GM12878 (cell line): ENCODE measurements around the gene GATAD2B. TPM values are rescaled to one million over a fixed set of nuclear protein-coding genes. Genes with fewer than 3 reads are reported as not detected.

Source experiments
- ATAC-seq: fragments of 200-7000 bp; cut with Tn5 transposase; 3 replicates; pipeline ENCODE4 v1.9.1; 2020; ENCODE audit warnings: mild to moderate bottlenecking, moderate library complexity
- BruUV-seq: library from RNA; stranded (reverse); fragments of 400-500 nt; replicated peaks from 2 replicates; lab custom pipeline; 2021; lab: Mats Ljungman, UMichigan
- CTCF ChIA-PET: fragments of 300-600 bp; sonication (Branson Sonifier 250); formaldehyde crosslinking; extraction: SDS; loops from one replicate; lab custom pipeline; 2021; ENCODE audit warnings: inconsistent platforms; lab: Yijun Ruan, JAX
- POLR2A ChIA-PET: fragments of 350-600 bp; formaldehyde crosslinking; extraction: SDS; loops from one replicate; lab custom pipeline; 2021; ENCODE audit warnings: inconsistent platforms; lab: Charles Lee
- RAD21 ChIA-PET: fragments of 300-600 bp; sonication (Branson Sonifier 250); formaldehyde crosslinking; loops from one replicate; lab custom pipeline; 2023; ENCODE audit warnings: antibody characterized with exemption; ENCODE audit not compliant: unreplicated experiment; lab: Charles Lee
- SMC1A ChIA-PET: fragments of 300-600 bp; sonication (Branson Sonifier 250); formaldehyde crosslinking; loops from one replicate; lab custom pipeline; 2023; ENCODE audit not compliant: unreplicated experiment, uncharacterized antibody; lab: Charles Lee
- DNase-seq: peaks from one replicate; pipeline ENCODE4 v3.0.0-alpha.2; 2011; ENCODE audit warnings: low read depth, low spot score
- FAIRE-seq: peaks from 3 replicates; lab custom pipeline; 2011; peaks lifted over from hg19 to GRCh38; lab: Jason Lieb, UNC
- H2AFZ ChIP-seq: 2 replicates; pipeline ENCODE4 v1.6.0; 2011; ENCODE audit warnings: low read depth, low read length, control low read depth; ENCODE audit not compliant: control insufficient read depth
- H3K27ac ChIP-seq: 2 replicates; pipeline ENCODE4 v1.5.1; 2011; ENCODE audit warnings: control low read depth; ENCODE audit not compliant: control insufficient read depth, insufficient read depth
- H3K27me3 ChIP-seq, 2 experiments: replicated peaks in 1 of 2; 2 replicates each; pipeline versions ENCODE4 v1.6.0 to v1.6.1; 2011; ENCODE audit warnings: low read length in 1 of 2; ENCODE audit not compliant: control insufficient read depth in 2 of 2, insufficient read depth in 2 of 2
- H3K36me3 ChIP-seq, 2 experiments: 2 replicates each; pipeline ENCODE4 v1.5.1; 2011; ENCODE audit warnings: low read length in 1 of 2; ENCODE audit not compliant: control insufficient read depth in 2 of 2, insufficient read depth in 2 of 2
- H3K4me1 ChIP-seq: 2 replicates; pipeline ENCODE4 v1.6.1; 2011; ENCODE audit warnings: mild to moderate bottlenecking, low read length, moderate library complexity, mixed read lengths; ENCODE audit not compliant: control insufficient read depth, insufficient read depth
- H3K4me2 ChIP-seq: 2 replicates; pipeline ENCODE4 v1.6.0; 2011; ENCODE audit warnings: control low read depth; ENCODE audit not compliant: control insufficient read depth, insufficient read depth
- H3K4me3 ChIP-seq: fragments of 200-600 bp; sonication (generic); 2 replicates; pipeline ENCODE4 v1.5.1; 2016
- H3K79me2 ChIP-seq: 2 replicates; pipeline ENCODE4 v1.6.0; 2011; ENCODE audit warnings: low read length; ENCODE audit not compliant: control insufficient read depth, insufficient read depth
- H3K9ac ChIP-seq: 2 replicates; pipeline ENCODE4 v1.8.0; 2011; ENCODE audit warnings: low read length, control low read depth, mixed read lengths; ENCODE audit not compliant: control insufficient read depth, insufficient read depth
- H3K9me3 ChIP-seq: replicated peaks from 3 replicates; pipeline ENCODE4 v1.5.1; 2011; ENCODE audit warnings: mild to moderate bottlenecking, low read length; ENCODE audit not compliant: control insufficient read depth, insufficient read depth
- H4K20me1 ChIP-seq: 2 replicates; pipeline ENCODE4 v1.6.0; 2011; ENCODE audit not compliant: control insufficient read depth, insufficient read depth
- CREB1 ChIP-seq: IDR thresholded peaks from 2 replicates; pipeline ENCODE4 v1.6.1; 2012; ENCODE audit warnings: low read depth, mild to moderate bottlenecking, inconsistent platforms
- EGR1 ChIP-seq, 2 experiments: IDR thresholded peaks; 1 replicate in 1 of 2; 2 replicates in 1 of 2; pipeline ENCODE4 v1.6.1; 2011 to 2012; ENCODE audit warnings: low read depth in 2 of 2, low read length in 2 of 2, borderline replicate concordance in 1 of 2, mild to moderate bottlenecking in 1 of 2, moderate library complexity in 1 of 2
- FOXK2 ChIP-seq: fragments of 450-650 bp; IDR thresholded peaks from 2 replicates; pipeline ENCODE4 v1.6.1; 2017; ENCODE audit warnings: mild to moderate bottlenecking, moderate library complexity
- GATAD2B ChIP-seq: fragments of 450-650 bp; conservative IDR thresholded peaks from 2 replicates; pipeline ENCODE4 v1.6.1; 2017; ENCODE audit warnings: low read depth, mild to moderate bottlenecking, moderate library complexity
- IKZF2 ChIP-seq, 2 experiments: fragments of 450-650 bp; IDR thresholded peaks; 2 replicates each; pipeline ENCODE4 v1.6.1; 2017; ENCODE audit warnings: mild to moderate bottlenecking in 2 of 2, moderate library complexity in 2 of 2
- KLF5 ChIP-seq: fragments of 450-650 bp; IDR thresholded peaks from 2 replicates; pipeline ENCODE4 v1.6.1; 2014; ENCODE audit warnings: mild to moderate bottlenecking; ENCODE audit not compliant: partially characterized antibody
- RELA ChIP-seq: fragments of 450-650 bp; IDR thresholded peaks from 2 replicates; pipeline ENCODE4 v1.8.0; 2014; ENCODE audit warnings: borderline replicate concordance; ENCODE audit not compliant: partially characterized antibody
- TCF7 ChIP-seq: IDR thresholded peaks from 2 replicates; pipeline ENCODE4 v1.6.1; 2014; ENCODE audit warnings: antibody characterized with exemption, borderline replicate concordance
- ZNF217 ChIP-seq: fragments of 450-650 bp; IDR thresholded peaks from 2 replicates; pipeline ENCODE4 v1.6.1; 2017; ENCODE audit warnings: antibody characterized with exemption, mild to moderate bottlenecking
- WGBS: methylation state at CpG from one replicate; pipeline ENCODE4 v1.1.6; 2016; ENCODE audit warnings: low lambda C conversion rate; ENCODE audit not compliant: insufficient replicate concordance, insufficient coverage; ENCODE audit errors: missing lambda C conversion rate; 5-methylcytosine and 5-hydroxymethylcytosine counted together
- in situ Hi-C: fragments of 300-500 bp; cut with MboI; formaldehyde crosslinking; loops from 9 replicates; pipeline ENCODE4 v1.14.3; 2018; ENCODE audit warnings: mixed read lengths
- intact Hi-C: fragments of 100-400 bp; cut with micrococcal nuclease; formaldehyde crosslinking; loops from one replicate; pipeline ENCODE4 v1.14.2; 2022; ENCODE audit not compliant: unreplicated experiment
- polyA plus RNA-seq, 11 experiments: library from polyadenylated mRNA; depleted of rRNA in 4 of 11; unstranded in 6 of 11; stranded (reverse) in 5 of 11; fragments of >200 nt; fragmentation: Nextera tagmentation in 4 of 11; fragmentation: Illumina TruSeq in 1 of 11; extraction: Ambion mirVana in 4 of 11; extraction: Trizol in 1 of 11; gene quantifications; 1 replicate in 1 of 11; 2 replicates in 10 of 11; pipeline versions ENCODE4 v1.2.1 to v1.2.3, GENCODE V29; 2011 to 2016; ENCODE audit warnings: inconsistent platforms in 2 of 11, missing spikeins in 2 of 11, low read depth in 1 of 11
- total RNA-seq, 4 experiments: library from RNA; depleted of rRNA in 3 of 4; stranded (reverse); fragments of >200 nt in 3 of 4; fragmentation: Illumina TruSeq in 1 of 4; extraction: Trizol in 1 of 4; gene quantifications; 2 replicates each; pipeline versions ENCODE4 v1.2.1 to v1.2.3, GENCODE V29; 2013 to 2021
- TF ChIP-seq, protein P1 (sequence below): fragments of 450-650 bp; IDR thresholded peaks from 2 replicates; pipeline ENCODE4 v1.6.1; 2017; ENCODE audit warnings: low read depth, mild to moderate bottlenecking, moderate library complexity
- TF ChIP-seq, protein P2 (sequence below): IDR thresholded peaks from 2 replicates; pipeline ENCODE4 v1.6.1; 2011; ENCODE audit warnings: low read depth, mild to moderate bottlenecking, low read length, moderate library complexity, borderline replicate concordance; ENCODE audit errors: extremely low read depth
- TF ChIP-seq, protein P3 (sequence below): IDR thresholded peaks from 2 replicates; pipeline ENCODE4 v1.6.1; 2012; ENCODE audit warnings: low read length, inconsistent platforms
- TF ChIP-seq, protein P4 (sequence below): fragments of 450-650 bp; IDR thresholded peaks from 2 replicates; pipeline ENCODE4 v1.6.1; 2017; ENCODE audit warnings: mild to moderate bottlenecking, moderate library complexity

Gene GATAD2B
- total and polyA plus RNA-seq, 10 of the 15 experiments (the other 5 are each of a cell fraction or from before 2014, with no cell fraction given): 2.4 to 63.1 (median 8.7) TPM

DNA sequence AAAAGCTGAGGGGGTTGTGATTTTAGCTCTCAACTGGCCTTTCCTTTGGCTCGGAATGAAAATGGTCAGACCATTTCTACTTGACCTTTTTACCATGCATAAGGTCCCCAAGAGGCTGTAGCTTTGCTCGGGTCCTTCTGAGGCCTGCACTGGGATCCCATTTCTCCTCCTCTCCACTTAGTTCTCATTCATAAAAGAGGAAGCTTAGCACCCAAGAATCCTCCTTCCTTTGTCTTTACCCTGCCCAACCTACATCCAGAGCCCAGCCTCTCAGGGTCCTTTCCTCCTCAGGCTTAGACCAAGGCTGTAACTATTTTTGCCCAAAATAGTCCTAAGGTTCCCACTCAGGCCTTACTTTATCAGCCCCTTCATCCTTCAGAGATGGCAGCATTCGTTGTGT, 153.6 kb downstream of the GATAD2B start:
- TF ChIP-seq, protein P1, sequence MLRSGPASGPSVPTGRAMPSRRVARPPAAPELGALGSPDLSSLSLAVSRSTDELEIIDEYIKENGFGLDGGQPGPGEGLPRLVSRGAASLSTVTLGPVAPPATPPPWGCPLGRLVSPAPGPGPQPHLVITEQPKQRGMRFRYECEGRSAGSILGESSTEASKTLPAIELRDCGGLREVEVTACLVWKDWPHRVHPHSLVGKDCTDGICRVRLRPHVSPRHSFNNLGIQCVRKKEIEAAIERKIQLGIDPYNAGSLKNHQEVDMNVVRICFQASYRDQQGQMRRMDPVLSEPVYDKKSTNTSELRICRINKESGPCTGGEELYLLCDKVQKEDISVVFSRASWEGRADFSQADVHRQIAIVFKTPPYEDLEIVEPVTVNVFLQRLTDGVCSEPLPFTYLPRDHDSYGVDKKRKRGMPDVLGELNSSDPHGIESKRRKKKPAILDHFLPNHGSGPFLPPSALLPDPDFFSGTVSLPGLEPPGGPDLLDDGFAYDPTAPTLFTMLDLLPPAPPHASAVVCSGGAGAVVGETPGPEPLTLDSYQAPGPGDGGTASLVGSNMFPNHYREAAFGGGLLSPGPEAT: no peak
- TF ChIP-seq RELA (no peak), CREB1 (no peak), EGR1 (IDR thresholded peaks at IDR 0.05; ENCODE audit: borderline replicate concordance in 1 of 2, low read depth in 2 of 2, low read length in 2 of 2) (no peak), FOXK2 (no peak), TCF7 (no peak), IKZF2 (IDR thresholded peaks at IDR 0.05) (no peak), GATAD2B (no peak), KLF5 (no peak), ZNF217 (no peak)
- TF ChIP-seq, protein P2, sequence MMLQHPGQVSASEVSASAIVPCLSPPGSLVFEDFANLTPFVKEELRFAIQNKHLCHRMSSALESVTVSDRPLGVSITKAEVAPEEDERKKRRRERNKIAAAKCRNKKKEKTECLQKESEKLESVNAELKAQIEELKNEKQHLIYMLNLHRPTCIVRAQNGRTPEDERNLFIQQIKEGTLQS: no peak
- TF ChIP-seq, protein P3, sequence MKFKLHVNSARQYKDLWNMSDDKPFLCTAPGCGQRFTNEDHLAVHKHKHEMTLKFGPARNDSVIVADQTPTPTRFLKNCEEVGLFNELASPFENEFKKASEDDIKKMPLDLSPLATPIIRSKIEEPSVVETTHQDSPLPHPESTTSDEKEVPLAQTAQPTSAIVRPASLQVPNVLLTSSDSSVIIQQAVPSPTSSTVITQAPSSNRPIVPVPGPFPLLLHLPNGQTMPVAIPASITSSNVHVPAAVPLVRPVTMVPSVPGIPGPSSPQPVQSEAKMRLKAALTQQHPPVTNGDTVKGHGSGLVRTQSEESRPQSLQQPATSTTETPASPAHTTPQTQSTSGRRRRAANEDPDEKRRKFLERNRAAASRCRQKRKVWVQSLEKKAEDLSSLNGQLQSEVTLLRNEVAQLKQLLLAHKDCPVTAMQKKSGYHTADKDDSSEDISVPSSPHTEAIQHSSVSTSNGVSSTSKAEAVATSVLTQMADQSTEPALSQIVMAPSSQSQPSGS: no peak
- TF ChIP-seq, protein P4, sequence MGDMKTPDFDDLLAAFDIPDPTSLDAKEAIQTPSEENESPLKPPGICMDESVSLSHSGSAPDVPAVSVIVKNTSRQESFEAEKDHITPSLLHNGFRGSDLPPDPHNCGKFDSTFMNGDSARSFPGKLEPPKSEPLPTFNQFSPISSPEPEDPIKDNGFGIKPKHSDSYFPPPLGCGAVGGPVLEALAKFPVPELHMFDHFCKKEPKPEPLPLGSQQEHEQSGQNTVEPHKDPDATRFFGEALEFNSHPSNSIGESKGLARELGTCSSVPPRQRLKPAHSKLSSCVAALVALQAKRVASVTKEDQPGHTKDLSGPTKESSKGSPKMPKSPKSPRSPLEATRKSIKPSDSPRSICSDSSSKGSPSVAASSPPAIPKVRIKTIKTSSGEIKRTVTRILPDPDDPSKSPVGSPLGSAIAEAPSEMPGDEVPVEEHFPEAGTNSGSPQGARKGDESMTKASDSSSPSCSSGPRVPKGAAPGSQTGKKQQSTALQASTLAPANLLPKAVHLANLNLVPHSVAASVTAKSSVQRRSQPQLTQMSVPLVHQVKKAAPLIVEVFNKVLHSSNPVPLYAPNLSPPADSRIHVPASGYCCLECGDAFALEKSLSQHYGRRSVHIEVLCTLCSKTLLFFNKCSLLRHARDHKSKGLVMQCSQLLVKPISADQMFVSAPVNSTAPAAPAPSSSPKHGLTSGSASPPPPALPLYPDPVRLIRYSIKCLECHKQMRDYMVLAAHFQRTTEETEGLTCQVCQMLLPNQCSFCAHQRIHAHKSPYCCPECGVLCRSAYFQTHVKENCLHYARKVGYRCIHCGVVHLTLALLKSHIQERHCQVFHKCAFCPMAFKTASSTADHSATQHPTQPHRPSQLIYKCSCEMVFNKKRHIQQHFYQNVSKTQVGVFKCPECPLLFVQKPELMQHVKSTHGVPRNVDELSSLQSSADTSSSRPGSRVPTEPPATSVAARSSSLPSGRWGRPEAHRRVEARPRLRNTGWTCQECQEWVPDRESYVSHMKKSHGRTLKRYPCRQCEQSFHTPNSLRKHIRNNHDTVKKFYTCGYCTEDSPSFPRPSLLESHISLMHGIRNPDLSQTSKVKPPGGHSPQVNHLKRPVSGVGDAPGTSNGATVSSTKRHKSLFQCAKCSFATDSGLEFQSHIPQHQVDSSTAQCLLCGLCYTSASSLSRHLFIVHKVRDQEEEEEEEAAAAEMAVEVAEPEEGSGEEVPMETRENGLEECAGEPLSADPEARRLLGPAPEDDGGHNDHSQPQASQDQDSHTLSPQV: no peak
- POLR2A ChIA-PET: interaction anchor here (0.9 kb wide), 1 partner anchor 37 kb away, joined by 4 read pairs; no protein-coding TSS in a partner anchor
- ATAC-seq: no peak
- CTCF ChIA-PET: interaction anchor here (0.6 to 1.3 kb wide), 6 partner anchors 19 to 126 kb away, joined by 3 to 4 read pairs (median 3); partner anchors contain the start of gene NPR1
- H2AFZ ChIP-seq: no peak overlapping the region
- intact Hi-C loops (no loop called here), in situ Hi-C loops (no loop called here)
- no peak for FAIRE-seq
- H3K79me2 ChIP-seq: no peaks in the 10 kb centered on the region
- H3K4me3 ChIP-seq: no peak overlapping the region
- BruUV-seq: no TSS peak
- no peaks in the 10 kb centered on the region for H3K4me1 ChIP-seq
- DNase-seq: no peak
- H3K36me3 ChIP-seq: peaks cover 39 to 45% of the 10 kb centered on the region in 2 experiments
- H3K9ac ChIP-seq: no peak overlapping the region
- RAD21 ChIA-PET: interaction anchor here (0.6 kb wide), 1 partner anchor 23 kb away, joined by 3 read pairs; no protein-coding TSS in a partner anchor
- no peaks in the 10 kb centered on the region for H3K27me3 ChIP-seq
- H3K4me2 ChIP-seq: no peak overlapping the region
- no peaks in the 10 kb centered on the region for H3K9me3 ChIP-seq
- 85% methylated on average over 3 of the region's 3 CpGs for WGBS
- SMC1A ChIA-PET: interaction anchor here (0.6 to 2.0 kb wide), 4 partner anchors 23 to 119 kb away, joined by 3 to 6 read pairs (median 3); partner anchors contain the start of gene NPR1
- no peak overlapping the region for H3K27ac ChIP-seq
- no peaks in the 10 kb centered on the region for H4K20me1 ChIP-seq
